Esophagus muscularis mucosa (tissue), 4 donors: ENCODE data around the gene PHYKPL. TPM values are rescaled to one million over a fixed set of nuclear protein-coding genes. Genes with fewer than 3 reads are reported as not detected.
A peak's percentile ranks its signal among the peaks of the same experiment; 100 is the strongest.

Experiments used
- DNase-seq: peaks from one replicate; pipeline ENCODE4 v3.0.0-alpha.2; 2017; ENCODE audit errors: extremely low spot score
- H3K27ac ChIP-seq, 4 donors: fragments of 200-600 bp; sonication (generic); replicated peaks in 1 of 4; 1 replicate in 3 of 4; 2 replicates in 1 of 4; pipeline ENCODE4 v1.5.1; 2016 to 2019; ENCODE audit warnings: mild to moderate bottlenecking in 1 of 4
- H3K27me3 ChIP-seq, 4 donors: fragments of 200-600 bp; sonication (generic); one replicate each; pipeline versions ENCODE4 v1.5.1 to v1.6.0; 2016 to 2019
- H3K36me3 ChIP-seq, 4 donors: fragments of 200-600 bp; sonication (generic); one replicate each; pipeline ENCODE4 v1.5.1; 2016 to 2019
- H3K4me1 ChIP-seq, 4 donors: fragments of 200-600 bp; sonication (generic); one replicate each; pipeline ENCODE4 v1.5.1; 2016 to 2019
- H3K4me3 ChIP-seq, 4 donors: fragments of 200-600 bp; sonication (generic); 1 replicate in 2 of 4; 2 replicates in 2 of 4; pipeline ENCODE4 v1.5.1; 2016 to 2019; ENCODE audit warnings: mild to moderate bottlenecking in 4 of 4, moderate library complexity in 1 of 4
- H3K9me3 ChIP-seq, 4 donors: fragments of 200-600 bp; sonication (generic); 1 replicate in 3 of 4; 2 replicates in 1 of 4; pipeline ENCODE4 v1.5.1; 2016 to 2019
- CTCF ChIP-seq, 3 experiments: fragments of 200-600 bp in 2 of 3; fragments of 450-650 bp in 1 of 3; sonication (generic) in 2 of 3; IDR thresholded peaks; one replicate each; pipeline ENCODE4 v1.5.1; 2017 to 2019; ENCODE audit warnings: antibody characterized with exemption in 3 of 3, mild to moderate bottlenecking in 2 of 3, moderate library complexity in 1 of 3
- EP300 ChIP-seq: sonication (generic); formaldehyde crosslinking; IDR thresholded peaks from one replicate; pipeline ENCODE4 v1.6.1; 2017; ENCODE audit warnings: antibody characterized with exemption
- POLR2A ChIP-seq: fragments of 450-650 bp; IDR thresholded peaks from one replicate; pipeline ENCODE4 v1.6.1; 2017; ENCODE audit warnings: antibody characterized with exemption, moderate library complexity, mild to moderate bottlenecking, low read depth
- POLR2AphosphoS5 ChIP-seq, 2 donors: sonication (generic); formaldehyde crosslinking; IDR thresholded peaks; one replicate each; pipeline ENCODE4 v1.6.1; 2017; ENCODE audit warnings: antibody characterized with exemption in 2 of 2
- WGBS: methylation state at CpG from one replicate; pipeline ENCODE4 v1.1.5; 2018; 5-methylcytosine and 5-hydroxymethylcytosine counted together
- intact Hi-C: fragments of 100-400 bp; cut with DNase I; formaldehyde crosslinking; loops from one replicate; pipeline ENCODE4 v1.15.1; 2023
- total RNA-seq, 4 donors: library from RNA; depleted of rRNA; stranded (reverse); fragments of >200 nt; gene quantifications; one replicate each; pipeline versions ENCODE4 v1.1.0 to v1.2.1, GENCODE V29; 2016

PHYKPL gene
- total RNA-seq, 4 donors from 2014 or later = 27.4 to 45.1 (median 37.5) TPM

DNA sequence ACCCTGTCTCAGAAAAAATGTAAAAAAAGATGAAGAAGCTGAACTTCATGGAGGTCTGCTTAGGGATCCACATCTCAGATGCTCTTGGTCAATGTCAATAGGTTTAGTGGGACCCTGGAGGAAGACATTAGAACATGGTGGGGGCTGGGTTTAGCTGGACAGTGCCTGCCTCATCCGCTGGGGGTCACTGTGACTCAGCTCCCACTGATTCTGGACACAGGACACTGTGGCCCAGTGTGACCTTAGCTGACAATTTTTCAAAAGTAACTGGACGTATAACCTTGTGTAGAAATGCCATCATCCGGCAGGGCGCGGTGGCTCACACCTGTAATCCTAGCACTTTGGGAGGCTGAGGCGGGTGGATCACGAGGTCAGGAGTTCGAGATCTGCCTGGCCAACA lies 35.6 kb downstream of the PHYKPL start:
- intact Hi-C loops = no loop called here
- H3K27me3 ChIP-seq = peaks cover 0 to 20% (median 0%) of the 10 kb centered on the region in 4 donors
- DNase-seq = no peak

GRCh38 chr5:178196281-178196812 lies 36.3 kb downstream of the PHYKPL start:
- no peaks in the 10 kb centered on the region for H3K9me3 ChIP-seq
- H3K4me3 ChIP-seq = no peak overlapping the region
- H3K27me3 ChIP-seq = peaks cover 0 to 20% (median 0%) of the 10 kb centered on the region in 4 donors
- H3K27ac ChIP-seq = no peak overlapping the region
- intact Hi-C loops = no loop called here
- no peak for DNase-seq
- H3K36me3 ChIP-seq = no peaks in the 10 kb centered on the region
- TF ChIP-seq POLR2A = no peak
- no peak for TF ChIP-seq POLR2AphosphoS5 (IDR thresholded peaks at IDR 0.05)
- no peak for TF ChIP-seq CTCF (IDR thresholded peaks at IDR 0.05)
- no peak for TF ChIP-seq EP300
- 83% methylated on average over 4 of the region's 7 CpGs for WGBS
- no peaks in the 10 kb centered on the region for H3K4me1 ChIP-seq

More for the DNA sequence above, 35.6 kb downstream of the PHYKPL start:
- TF ChIP-seq CTCF (IDR thresholded peaks at IDR 0.05) (peak in 1 of 3 experiments; percentile 39), EP300 (no peak)
- Histone ChIP-seq H3K36me3 (no peaks in the 10 kb centered on the region), H3K4me1 (no peaks in the 10 kb centered on the region), H3K9me3 (no peaks in the 10 kb centered on the region), H3K27ac (no peak overlapping the region), H3K4me3 (no peak overlapping the region)
- WGBS = 86% methylated on average over 8 of the region's 8 CpGs

DNA sequence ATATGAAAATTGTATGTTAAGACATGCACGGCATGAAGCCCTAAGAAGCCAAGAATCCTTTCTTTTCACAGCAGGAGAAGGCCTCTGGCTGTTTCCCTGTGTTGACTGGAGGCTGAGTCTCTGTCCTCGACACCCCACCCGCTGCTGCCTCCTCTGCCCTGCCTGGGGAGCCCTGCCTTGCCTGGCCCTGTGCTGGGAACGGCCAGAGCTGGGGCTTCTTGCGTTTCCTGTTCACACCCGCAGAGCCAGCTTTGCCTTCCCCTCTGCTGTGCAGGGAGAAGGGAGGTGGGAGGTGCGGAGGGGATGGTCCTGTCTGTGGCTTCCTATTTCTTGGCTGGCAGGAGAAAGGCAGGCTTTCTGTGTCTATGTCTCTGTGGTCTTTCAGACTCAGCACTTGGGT lies 38.6 kb downstream of the PHYKPL start:
- Histone ChIP-seq H3K4me1 (no peaks in the 10 kb centered on the region), H3K4me3 (no peak overlapping the region), H3K9me3 (no peaks in the 10 kb centered on the region), H3K27me3 (peaks cover 0 to 20% (median 0%) of the 10 kb centered on the region in 4 donors), H3K36me3 (no peaks in the 10 kb centered on the region), H3K27ac (no peak overlapping the region)
- TF ChIP-seq POLR2AphosphoS5 (IDR thresholded peaks at IDR 0.05) (no peak), POLR2A (no peak), CTCF (IDR thresholded peaks at IDR 0.05) (no peak), EP300 (no peak)
- intact Hi-C loops = no loop called here
- no peak for DNase-seq
- WGBS = 39% methylated on average over 6 of the region's 7 CpGs

DNA sequence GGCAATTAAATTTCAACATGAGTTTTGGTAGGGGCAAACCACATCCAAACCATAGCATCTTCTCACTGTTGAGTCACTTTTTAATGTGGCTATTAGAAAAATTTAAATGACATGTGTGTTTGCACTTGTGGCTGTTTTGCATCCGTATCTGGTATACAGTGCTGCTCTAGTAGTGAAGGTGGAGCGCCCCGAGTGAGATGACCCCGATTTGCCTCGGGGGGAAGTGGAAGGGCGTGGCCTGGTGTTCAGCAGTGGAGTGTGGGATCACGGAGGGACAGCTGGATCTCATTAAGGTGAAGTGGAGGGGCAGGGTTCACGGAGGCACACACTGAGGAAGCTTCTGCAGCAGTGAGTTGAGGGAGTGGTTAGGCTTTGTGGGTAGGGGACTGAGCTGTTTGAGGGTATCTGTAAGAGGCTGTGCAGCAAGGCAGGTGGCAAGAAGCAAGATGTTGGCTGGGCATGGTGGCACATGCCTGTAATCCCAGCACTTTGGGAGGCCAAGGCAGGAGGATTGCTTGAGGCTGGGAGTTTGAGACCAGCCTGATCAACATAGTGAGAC lies 39.3 kb downstream of the PHYKPL start:
- Histone ChIP-seq H3K4me3 (no peak overlapping the region), H3K9me3 (no peaks in the 10 kb centered on the region), H3K36me3 (no peaks in the 10 kb centered on the region), H3K27me3 (peaks cover 0 to 26% (median 0%) of the 10 kb centered on the region in 4 donors), H3K4me1 (no peaks in the 10 kb centered on the region), H3K27ac (no peak overlapping the region)
- intact Hi-C loops = no loop called here
- 70% methylated on average over 8 of the region's 8 CpGs for WGBS
- no peak for DNase-seq
- no peak for TF ChIP-seq CTCF (IDR thresholded peaks at IDR 0.05)
- no peak for TF ChIP-seq EP300
- TF ChIP-seq POLR2AphosphoS5 (IDR thresholded peaks at IDR 0.05) = no peak
- TF ChIP-seq POLR2A = no peak

DNA sequence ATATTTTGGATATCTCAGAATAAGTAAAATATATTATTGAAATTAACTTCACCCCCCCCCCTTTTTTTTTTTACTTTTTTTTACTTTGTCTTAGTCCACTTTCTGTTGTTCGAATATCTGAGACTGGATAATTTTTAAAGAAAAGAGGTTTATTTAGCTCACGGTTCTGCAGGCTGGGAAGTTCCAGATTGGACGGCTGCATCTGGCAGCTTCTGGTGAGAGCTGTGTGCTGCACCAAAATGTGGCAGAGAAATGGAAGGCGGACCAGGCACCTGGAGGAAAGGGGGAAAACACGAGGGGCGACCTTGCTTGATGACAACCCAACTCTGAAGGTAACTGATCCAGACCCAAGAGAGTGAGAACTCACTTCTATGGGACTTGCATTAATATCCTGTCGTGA lies 39.8 kb downstream of the PHYKPL start:
- H3K4me1 ChIP-seq = no peaks in the 10 kb centered on the region
- H3K27me3 ChIP-seq = peaks cover 0 to 29% (median 0%) of the 10 kb centered on the region in 4 donors
- H3K36me3 ChIP-seq = no peaks in the 10 kb centered on the region
- no peaks in the 10 kb centered on the region for H3K9me3 ChIP-seq
- H3K27ac ChIP-seq = no peak overlapping the region
- intact Hi-C loops = no loop called here
- no peak overlapping the region for H3K4me3 ChIP-seq
- WGBS = 92% methylated on average over 7 of the region's 7 CpGs
- no peak for DNase-seq
- TF ChIP-seq EP300 (no peak), POLR2A (no peak), CTCF (IDR thresholded peaks at IDR 0.05) (no peak), POLR2AphosphoS5 (IDR thresholded peaks at IDR 0.05) (no peak)
